ENCODE results near the gene NPPA. TPM values are rescaled to one million over a fixed set of nuclear protein-coding genes. Genes with fewer than 3 reads are reported as not detected.

NPPA gene
- total RNA-seq, 1 experiment from 2014 or later, result not detected

DNA sequence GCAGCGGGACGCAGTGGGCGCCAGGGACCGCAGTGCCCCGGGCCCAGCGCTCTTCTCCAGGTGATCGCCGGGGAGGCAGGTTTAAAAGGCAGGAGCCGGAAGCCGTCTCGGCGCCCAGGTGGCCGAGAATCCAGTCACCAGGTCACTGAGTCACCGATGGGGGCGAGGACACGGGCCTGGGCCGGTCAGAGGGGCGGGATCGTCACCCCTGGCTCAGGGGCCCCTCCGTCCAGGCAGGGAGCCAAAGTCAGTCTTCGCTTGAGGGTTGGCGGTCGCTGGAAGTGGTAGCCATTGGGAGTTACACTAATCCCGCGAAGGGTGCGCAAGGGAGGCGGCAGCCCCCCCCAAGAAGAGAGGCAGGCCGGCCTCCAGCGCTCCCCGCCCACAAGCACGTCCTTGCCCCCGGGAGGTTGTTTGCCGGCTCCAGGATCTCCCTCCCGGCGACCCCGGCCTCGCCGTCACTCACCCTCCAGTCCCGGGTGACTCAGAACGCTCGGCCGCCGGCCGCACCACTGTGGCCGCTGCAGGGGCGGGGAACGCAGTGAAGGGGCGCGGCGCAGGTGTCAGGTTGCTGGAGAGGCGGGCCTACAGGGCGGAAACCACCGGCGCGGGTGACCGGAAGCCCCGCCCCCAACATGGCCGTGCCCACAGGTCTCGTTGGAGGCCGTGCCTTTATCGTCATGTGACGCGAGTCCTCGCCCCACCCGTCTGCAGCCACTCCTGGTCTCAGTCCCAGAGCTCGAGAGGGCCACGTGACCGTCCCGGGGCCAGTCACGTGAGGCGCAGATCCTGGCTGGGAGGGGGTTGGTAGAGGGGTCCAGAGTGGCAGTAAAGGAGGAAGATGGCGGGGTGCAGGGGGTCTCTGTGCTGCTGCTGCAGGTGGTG lies 41.9 kb downstream of the NPPA start, which contains the start of the genes CLCN6 and MTHFR:
Gene CLCN6 (plus strand): TSS at position 770 of the 885 bp plus-strand sequence. CDS start 72 bp downstream, at position 842.
Gene MTHFR (minus strand): TSS at position 543 of the 885 bp plus-strand sequence. CDS start 2,848 bp downstream, outside the sequence.
- Mint-ChIP-seq H3K4me3 (peak within 1 kb of the TSS; percentile 98 to 99), H3K27ac (peak within 1 kb of the TSS; percentile 99 to 100 (median 99)), H3K36me3 (ENCODE audit: insufficient read depth in 1 of 3, low read depth in 3 of 3) (peaks cover 23 to 44% (median 33%) of the 10 kb centered on the region in 3 experiments), H3K27me3 (ENCODE audit: low read depth) (no peaks in the 10 kb centered on the region; the same call in 1 of the 2 replicates), H3K9me3 (no peaks in the 10 kb centered on the region), H3K4me1 (peaks cover 36 to 48% of the 10 kb centered on the region in 2 experiments)
- WGBS (ENCODE audit: extremely low coverage, insufficient read length, low lambda C conversion rate), result no CpG with 5 or more reads among the region's 72 CpGs
- Histone ChIP-seq H3K18ac (ENCODE audit: insufficient read length, low read depth, low read length) (peak within 1 kb of the TSS; percentile 50), H4K5ac (ENCODE audit: insufficient read length, low read depth, low read length) (no peak within 1 kb of the TSS), H3K27me3 (ENCODE audit: insufficient read depth, low read length) (no peaks in the 10 kb centered on the region), H4K8ac (replicated peaks; ENCODE audit: insufficient read length, low read depth, low read length) (no peak within 1 kb of the TSS), H2BK20ac (ENCODE audit: low read depth, low read length, poor library complexity, severe bottlenecking) (no peak within 1 kb of the TSS), H2BK15ac (ENCODE audit: low read depth, low read length) (no peak within 1 kb of the TSS), H3K9me3 (ENCODE audit: control insufficient read depth, low read depth, low read length) (no peaks in the 10 kb centered on the region), H4K91ac (ENCODE audit: insufficient read length, low read depth, low read length) (no peak within 1 kb of the TSS), H2BK5ac (ENCODE audit: insufficient read length, low read length) (no peak within 1 kb of the TSS), H2AFZ (ENCODE audit: low read length) (no peak within 1 kb of the TSS), H3K4ac (ENCODE audit: low read depth, low read length) (no peak within 1 kb of the TSS), H2BK12ac (ENCODE audit: insufficient read length, low read depth, low read length) (no peak within 1 kb of the TSS), H3K9ac (ENCODE audit: extremely low read depth, insufficient read length, low read length) (peak within 1 kb of the TSS; percentile 70), H2BK120ac (ENCODE audit: low read depth, low read length, poor library complexity, severe bottlenecking) (no peak within 1 kb of the TSS), H3K14ac (ENCODE audit: insufficient read depth, low read length) (peak within 1 kb of the TSS; percentile 59), H3K27ac (ENCODE audit: insufficient read length, low read depth, low read length) (no peak within 1 kb of the TSS), H3T11ph (ENCODE audit: low read length) (no peak within 1 kb of the TSS), H2AK5ac (ENCODE audit: insufficient read length, low read length) (no peak within 1 kb of the TSS), H3K4me2 (ENCODE audit: insufficient read depth, insufficient read length, low read length) (peak within 1 kb of the TSS; percentile 92), H4K20me1 (ENCODE audit: control insufficient read depth, insufficient read depth, insufficient read length) (no peaks in the 10 kb centered on the region), H3K79me2 (ENCODE audit: insufficient read depth, low read length) (peaks cover 7% of the 10 kb centered on the region; the same call in 1 of the 2 replicates), H3K79me1 (ENCODE audit: insufficient read depth, low read depth, low read length, poor library complexity, severe bottlenecking) (no peaks in the 10 kb centered on the region), H3K23me2 (ENCODE audit: insufficient read length, low read depth, low read length, poor library complexity, severe bottlenecking) (peaks cover 13% of the 10 kb centered on the region), H3K56ac (ENCODE audit: insufficient read length, low read depth, low read length) (no peak within 1 kb of the TSS), H3K4me1 (ENCODE audit: insufficient read depth, low read length) (peaks cover 3% of the 10 kb centered on the region; the same call in 1 of the 2 replicates), H3K23ac (ENCODE audit: insufficient read length, low read depth, low read length) (no peak within 1 kb of the TSS)
- TF ChIP-seq CTCF (conservative IDR thresholded peaks at IDR 0.05), result no peak
- DNase-seq, result peak; percentile 100

All from H9 (cell line).